ENCODE measurements around the gene ITIH5.

The ITIH5 gene

GRCh38 chr10:7542189-7542914 is 124.4 kb downstream of the ITIH5 start:
- no peak for DNase-seq (ENCODE audit: low read depth)
- no peak overlapping the region for H3K4me3 ChIP-seq (ENCODE audit: low read length)
- TF ChIP-seq CTCF (conservative IDR thresholded peaks at IDR 0.05; ENCODE audit: low read length), result no peak

GRCh38 chr10:7541137-7542087 is 125.4 kb downstream of the ITIH5 start:
- no peak overlapping the region for H3K4me3 ChIP-seq (ENCODE audit: low read length)
- peak; percentile 53 for DNase-seq (ENCODE audit: low read depth)
- TF ChIP-seq CTCF (conservative IDR thresholded peaks at IDR 0.05; ENCODE audit: low read length), result 0 out of 2 replicates have a peak, but pooled peaks have one; percentile 1

GRCh38 chr10:7538970-7539654 is 127.7 kb downstream of the ITIH5 start:
- DNase-seq (ENCODE audit: low read depth), result no peak
- TF ChIP-seq CTCF (conservative IDR thresholded peaks at IDR 0.05; ENCODE audit: low read length), result no peak

GRCh38 chr10:7537126-7537525 is 129.6 kb downstream of the ITIH5 start:
- TF ChIP-seq CTCF (conservative IDR thresholded peaks at IDR 0.05; ENCODE audit: low read length), result no peak
- no peak overlapping the region for H3K4me3 ChIP-seq (ENCODE audit: low read length)
- no peak for DNase-seq (ENCODE audit: low read depth)

More at GRCh38 chr10:7538970-7539654, 127.7 kb downstream of the ITIH5 start:
- H3K4me3 ChIP-seq (ENCODE audit: low read length), result no peak overlapping the region

- TF ChIP-seq CTCF (conservative IDR thresholded peaks at IDR 0.05; ENCODE audit: low read length), result no peak
- DNase-seq (ENCODE audit: low read depth), result no peak
- H3K4me3 ChIP-seq (ENCODE audit: low read length), result no peak overlapping the region
Observed at GRCh38 chr10:7534480-7534852, 132.3 kb downstream of the ITIH5 start.

GRCh38 chr10:7533657-7534479 is 132.9 kb downstream of the ITIH5 start:
- TF ChIP-seq CTCF (conservative IDR thresholded peaks at IDR 0.05; ENCODE audit: low read length), result no peak

More at GRCh38 chr10:7533657-7534479, 132.9 kb downstream of the ITIH5 start:
- no peak overlapping the region for H3K4me3 ChIP-seq (ENCODE audit: low read length)
- no peak for DNase-seq (ENCODE audit: low read depth)
